B cell (primary cell): ENCODE results near the gene TBC1D14.

ENCODE experiments used
- EZH2 ChIP-seq: IDR thresholded peaks from 2 replicates; pipeline ENCODE4 v1.6.1; 2012; ENCODE audit warnings: borderline replicate concordance, low read depth, mild to moderate bottlenecking, moderate library complexity, low read length; ENCODE audit not compliant: insufficient read depth, poor library complexity, severe bottlenecking
- TF ChIP-seq, protein P1 (sequence below): fragments of 200-600 bp; IDR thresholded peaks from one replicate; pipeline ENCODE4 v1.8.0; 2022; ENCODE audit warnings: antibody characterized with exemption, mild to moderate bottlenecking

DNA sequence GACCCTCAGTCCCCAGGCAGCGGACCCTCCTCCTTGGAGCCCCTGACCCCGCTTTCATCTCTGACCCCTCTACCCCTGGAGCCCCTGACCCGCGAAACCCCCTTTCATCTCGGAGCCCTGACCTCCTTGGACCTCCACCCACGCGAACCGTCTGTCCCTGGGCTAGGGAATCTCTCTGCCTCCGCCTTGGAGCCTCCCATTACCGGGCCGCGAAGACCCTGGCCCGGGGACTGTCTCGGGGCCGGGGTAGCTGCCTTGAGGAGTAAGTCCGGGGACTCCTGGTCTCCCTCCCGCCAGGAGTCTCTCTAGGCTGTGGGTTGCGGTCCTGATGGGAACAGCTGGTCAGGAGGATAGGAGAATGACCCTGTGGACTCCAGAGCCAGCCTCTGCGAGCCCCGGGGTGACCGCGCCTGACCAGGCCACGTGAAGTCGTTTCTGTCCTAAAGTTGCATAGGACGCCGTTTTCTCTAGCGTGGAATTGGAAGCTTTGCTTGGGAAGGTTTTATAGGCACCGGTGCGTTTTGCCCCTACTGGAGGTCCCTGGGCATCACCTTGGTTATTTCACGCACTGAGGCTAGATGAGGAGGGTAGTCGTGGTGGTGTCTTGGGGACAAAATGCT is 824 bp downstream of the TBC1D14 start:
- TF ChIP-seq EZH2 = no peak
- TF ChIP-seq, protein P1, sequence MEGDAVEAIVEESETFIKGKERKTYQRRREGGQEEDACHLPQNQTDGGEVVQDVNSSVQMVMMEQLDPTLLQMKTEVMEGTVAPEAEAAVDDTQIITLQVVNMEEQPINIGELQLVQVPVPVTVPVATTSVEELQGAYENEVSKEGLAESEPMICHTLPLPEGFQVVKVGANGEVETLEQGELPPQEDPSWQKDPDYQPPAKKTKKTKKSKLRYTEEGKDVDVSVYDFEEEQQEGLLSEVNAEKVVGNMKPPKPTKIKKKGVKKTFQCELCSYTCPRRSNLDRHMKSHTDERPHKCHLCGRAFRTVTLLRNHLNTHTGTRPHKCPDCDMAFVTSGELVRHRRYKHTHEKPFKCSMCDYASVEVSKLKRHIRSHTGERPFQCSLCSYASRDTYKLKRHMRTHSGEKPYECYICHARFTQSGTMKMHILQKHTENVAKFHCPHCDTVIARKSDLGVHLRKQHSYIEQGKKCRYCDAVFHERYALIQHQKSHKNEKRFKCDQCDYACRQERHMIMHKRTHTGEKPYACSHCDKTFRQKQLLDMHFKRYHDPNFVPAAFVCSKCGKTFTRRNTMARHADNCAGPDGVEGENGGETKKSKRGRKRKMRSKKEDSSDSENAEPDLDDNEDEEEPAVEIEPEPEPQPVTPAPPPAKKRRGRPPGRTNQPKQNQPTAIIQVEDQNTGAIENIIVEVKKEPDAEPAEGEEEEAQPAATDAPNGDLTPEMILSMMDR = no peak
